ENCODE data around the gene TANGO6.
"Not testable (repeated sequence)": the region's sequence is repeated elsewhere in the genome, so short reads cannot be mapped to it uniquely, and the experiment has no call there.

TANGO6 gene

DNA sequence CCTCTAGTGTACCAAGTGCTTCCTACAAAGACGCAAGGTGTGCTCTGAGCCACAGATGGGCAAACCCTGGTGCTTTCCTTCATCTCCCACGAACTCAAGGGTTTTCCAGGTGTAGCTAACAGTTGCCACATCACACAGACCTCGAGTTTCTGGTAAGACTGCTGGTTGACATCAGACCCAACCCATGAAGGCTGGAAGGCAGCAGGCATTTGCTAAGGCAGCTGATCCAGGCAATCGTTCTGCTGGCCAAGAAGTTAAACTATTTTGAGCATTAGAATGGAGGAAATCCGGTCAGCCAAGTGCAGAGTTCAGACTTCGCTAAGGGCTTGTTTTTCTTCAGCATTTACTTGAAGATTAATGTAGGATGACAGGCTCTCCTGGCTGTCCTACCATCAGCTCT, 273.6 kb downstream of the TANGO6 start:
- Histone ChIP-seq H3K27ac (ENCODE audit: low read depth, low read length) (no peak overlapping the region), H3K4me1 (ENCODE audit: control insufficient read depth in 5 of 5, insufficient read depth in 5 of 5, low read length in 5 of 5) (peaks cover 5 to 51% (median 28%) of the 10 kb centered on the region in 5 donors), H3K27me3 (ENCODE audit: control insufficient read depth in 5 of 5, insufficient read depth in 4 of 5, low read length in 5 of 5) (no peaks in the 10 kb centered on the region), H3K36me3 (ENCODE audit: control insufficient read depth in 5 of 5, insufficient read depth in 5 of 5, low read length in 5 of 5) (peaks cover 7 to 71% (median 62%) of the 10 kb centered on the region in 5 donors), H3K4me3 (ENCODE audit: low read depth in 1 of 5, low read length in 5 of 5) (no peak overlapping the region), H3K9ac (ENCODE audit: low read length in 5 of 5) (no peak overlapping the region), H3K9me3 (ENCODE audit: control insufficient read depth in 5 of 5, low read length in 5 of 5) (no peaks in the 10 kb centered on the region)

GRCh38 chr16:69118468-69118867, 275.1 kb downstream of the TANGO6 start:
- Histone ChIP-seq H3K4me3 (ENCODE audit: low read depth in 1 of 5, low read length in 5 of 5) (no peak overlapping the region), H3K27me3 (ENCODE audit: control insufficient read depth in 5 of 5, insufficient read depth in 4 of 5, low read length in 5 of 5) (no peaks in the 10 kb centered on the region), H3K9ac (ENCODE audit: low read length in 5 of 5) (no peak overlapping the region), H3K27ac (ENCODE audit: low read depth, low read length) (no peak overlapping the region), H3K4me1 (ENCODE audit: control insufficient read depth in 5 of 5, insufficient read depth in 5 of 5, low read length in 5 of 5) (peaks cover 5 to 39% (median 26%) of the 10 kb centered on the region in 5 donors), H3K36me3 (ENCODE audit: control insufficient read depth in 5 of 5, insufficient read depth in 5 of 5, low read length in 5 of 5) (peaks cover 7 to 67% (median 58%) of the 10 kb centered on the region in 5 donors), H3K9me3 (ENCODE audit: control insufficient read depth in 5 of 5, low read length in 5 of 5) (no peaks in the 10 kb centered on the region)

DNA sequence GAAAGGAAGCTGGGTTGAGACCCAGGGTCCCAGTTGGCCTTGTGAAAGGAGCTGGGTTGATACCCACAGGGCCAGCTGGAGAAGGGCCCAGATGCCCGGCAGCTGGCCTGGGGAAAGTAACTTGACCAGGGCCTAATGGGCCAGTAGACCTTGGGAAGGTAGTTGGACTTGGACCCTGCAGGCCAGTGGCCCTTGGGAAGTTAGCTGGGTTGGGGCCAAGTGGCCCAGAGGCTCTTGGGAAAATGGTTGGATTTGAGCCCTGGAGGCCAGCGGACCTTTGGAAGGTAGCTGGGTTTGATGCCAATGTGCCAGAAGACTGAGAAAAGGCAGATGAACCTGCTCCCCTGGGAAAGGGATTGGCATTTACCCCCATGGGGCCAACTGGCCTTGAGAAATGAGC, 275.7 kb downstream of the TANGO6 start:
- Histone ChIP-seq H3K36me3 (ENCODE audit: control insufficient read depth in 5 of 5, insufficient read depth in 5 of 5, low read length in 5 of 5) (peaks cover 7 to 63% (median 53%) of the 10 kb centered on the region in 5 donors), H3K4me1 (ENCODE audit: control insufficient read depth in 5 of 5, insufficient read depth in 5 of 5, low read length in 5 of 5) (peaks cover 5 to 39% (median 26%) of the 10 kb centered on the region in 5 donors), H3K9ac (ENCODE audit: low read length in 5 of 5) (no peak overlapping the region), H3K27ac (ENCODE audit: low read depth, low read length) (no peak overlapping the region), H3K27me3 (ENCODE audit: control insufficient read depth in 5 of 5, insufficient read depth in 4 of 5, low read length in 5 of 5) (no peaks in the 10 kb centered on the region), H3K4me3 (ENCODE audit: low read depth in 1 of 5, low read length in 5 of 5) (no peak overlapping the region), H3K9me3 (ENCODE audit: control insufficient read depth in 5 of 5, low read length in 5 of 5) (no peaks in the 10 kb centered on the region)

DNA sequence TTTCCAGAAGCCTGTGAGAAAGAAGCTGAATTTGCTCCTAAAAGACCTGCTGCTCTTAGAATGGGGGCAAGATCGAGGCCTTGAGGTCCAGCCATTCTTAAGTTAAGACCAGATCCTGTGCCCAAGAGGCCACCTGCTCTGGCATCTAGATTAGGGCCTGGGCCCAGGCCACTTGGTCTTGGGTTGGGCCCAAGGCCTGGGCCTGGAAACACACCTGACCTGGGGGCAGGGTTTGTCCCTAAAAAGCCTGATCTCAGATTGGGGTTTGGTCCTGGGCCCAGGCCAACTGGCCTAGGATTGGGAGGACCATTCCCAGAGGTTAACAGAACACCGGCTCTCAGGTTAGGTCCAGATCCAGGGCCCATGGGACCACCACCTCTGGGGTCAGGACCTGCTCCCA, 276.2 kb downstream of the TANGO6 start:
- H3K27ac ChIP-seq (ENCODE audit: low read depth, low read length) = no peak overlapping the region
- peaks cover 7 to 58% (median 48%) of the 10 kb centered on the region in 5 donors for H3K36me3 ChIP-seq (ENCODE audit: control insufficient read depth in 5 of 5, insufficient read depth in 5 of 5, low read length in 5 of 5)
- no peak overlapping the region for H3K4me3 ChIP-seq (ENCODE audit: low read depth in 1 of 5, low read length in 5 of 5)
- no peak overlapping the region for H3K9ac ChIP-seq (ENCODE audit: low read length in 5 of 5)
- H3K27me3 ChIP-seq (ENCODE audit: control insufficient read depth in 5 of 5, insufficient read depth in 4 of 5, low read length in 5 of 5) = no peaks in the 10 kb centered on the region
- H3K9me3 ChIP-seq (ENCODE audit: control insufficient read depth in 5 of 5, low read length in 5 of 5) = no peaks in the 10 kb centered on the region
- peaks cover 5 to 39% (median 26%) of the 10 kb centered on the region in 5 donors for H3K4me1 ChIP-seq (ENCODE audit: control insufficient read depth in 5 of 5, insufficient read depth in 5 of 5, low read length in 5 of 5)

DNA sequence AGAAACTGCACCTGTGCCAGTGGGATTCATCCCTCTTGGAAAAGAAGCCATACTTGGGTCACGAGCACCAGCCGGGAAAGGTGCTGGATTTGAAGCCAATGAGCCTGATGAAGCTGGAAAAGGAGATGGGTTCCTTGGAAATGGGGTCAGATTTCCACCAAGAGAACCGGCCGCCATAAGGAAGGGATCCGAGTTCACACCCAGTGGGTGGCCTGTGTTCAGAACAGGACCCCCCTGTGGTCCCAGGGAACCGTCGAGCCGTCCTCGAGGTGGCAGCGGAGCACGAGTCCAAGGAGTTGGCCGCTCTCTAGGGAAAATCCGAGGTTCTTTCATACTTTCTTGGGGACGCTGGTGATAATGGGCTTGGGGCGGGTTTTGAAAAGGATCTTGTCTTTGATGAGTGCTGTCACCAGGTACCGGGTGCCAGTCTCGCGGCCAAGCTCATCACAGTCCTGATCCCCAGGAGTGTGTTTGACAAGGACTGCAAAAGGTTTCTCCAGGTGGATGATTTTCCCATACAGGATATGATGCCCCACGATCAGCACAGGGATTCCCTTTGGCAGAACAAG, 276.8 kb downstream of the TANGO6 start:
- Histone ChIP-seq H3K36me3 (ENCODE audit: control insufficient read depth in 5 of 5, insufficient read depth in 5 of 5, low read length in 5 of 5) (peaks cover 7 to 53% (median 41%) of the 10 kb centered on the region in 5 donors), H3K9me3 (ENCODE audit: control insufficient read depth in 5 of 5, low read length in 5 of 5) (no peaks in the 10 kb centered on the region), H3K27ac (ENCODE audit: low read depth, low read length) (no peak overlapping the region), H3K4me1 (ENCODE audit: control insufficient read depth in 5 of 5, insufficient read depth in 5 of 5, low read length in 5 of 5) (peaks cover 5 to 39% (median 26%) of the 10 kb centered on the region in 5 donors), H3K4me3 (ENCODE audit: low read depth in 1 of 5, low read length in 5 of 5) (no peak overlapping the region), H3K9ac (ENCODE audit: low read length in 5 of 5) (no peak overlapping the region), H3K27me3 (ENCODE audit: control insufficient read depth in 5 of 5, insufficient read depth in 4 of 5, low read length in 5 of 5) (no peaks in the 10 kb centered on the region)

DNA sequence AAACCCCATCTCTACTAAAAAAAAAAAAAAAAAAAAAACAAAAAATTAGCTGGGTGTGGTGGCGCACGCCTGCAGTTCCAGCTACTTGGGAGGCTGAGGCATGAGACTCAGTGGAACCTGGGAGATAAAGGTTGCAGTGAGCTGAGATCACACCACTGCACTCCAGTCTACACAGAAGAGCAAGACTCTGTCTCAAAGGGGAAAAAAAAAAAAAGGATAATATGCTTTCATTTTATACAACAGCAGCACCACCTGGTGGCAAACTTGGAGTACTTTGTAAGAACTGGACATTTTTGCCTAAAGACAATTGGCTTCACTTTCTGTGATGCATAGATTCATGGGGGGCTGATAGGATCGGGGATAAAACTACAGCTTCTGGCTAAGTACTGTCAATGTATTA, 280.6 kb downstream of the TANGO6 start:
- H3K27ac ChIP-seq (ENCODE audit: low read depth, low read length) = no peak overlapping the region
- no peak overlapping the region for H3K9ac ChIP-seq (ENCODE audit: low read length in 5 of 5)
- H3K9me3 ChIP-seq (ENCODE audit: control insufficient read depth in 5 of 5, low read length in 5 of 5) = no peaks in the 10 kb centered on the region
- H3K4me1 ChIP-seq (ENCODE audit: control insufficient read depth in 5 of 5, insufficient read depth in 5 of 5, low read length in 5 of 5) = peaks cover 0 to 14% (median 10%) of the 10 kb centered on the region in 5 donors
- no peaks in the 10 kb centered on the region for H3K27me3 ChIP-seq (ENCODE audit: control insufficient read depth in 5 of 5, insufficient read depth in 4 of 5, low read length in 5 of 5)
- peaks cover 3 to 30% (median 22%) of the 10 kb centered on the region in 5 donors for H3K36me3 ChIP-seq (ENCODE audit: control insufficient read depth in 5 of 5, insufficient read depth in 5 of 5, low read length in 5 of 5)
- H3K4me3 ChIP-seq (ENCODE audit: low read depth in 1 of 5, low read length in 5 of 5) = no peak overlapping the region

- peaks cover 0 to 10% (median 5%) of the 10 kb centered on the region in 5 donors for H3K4me1 ChIP-seq (ENCODE audit: control insufficient read depth in 5 of 5, insufficient read depth in 5 of 5, low read length in 5 of 5)
- H3K27me3 ChIP-seq (ENCODE audit: control insufficient read depth in 5 of 5, insufficient read depth in 4 of 5, low read length in 5 of 5) = not testable (repeated sequence)
- peaks cover 3 to 25% (median 18%) of the 10 kb centered on the region in 5 donors for H3K36me3 ChIP-seq (ENCODE audit: control insufficient read depth in 5 of 5, insufficient read depth in 5 of 5, low read length in 5 of 5)
These were observed 281.1 kb downstream of the TANGO6 start for GRCh38 chr16:69124406-69124805.

DNA sequence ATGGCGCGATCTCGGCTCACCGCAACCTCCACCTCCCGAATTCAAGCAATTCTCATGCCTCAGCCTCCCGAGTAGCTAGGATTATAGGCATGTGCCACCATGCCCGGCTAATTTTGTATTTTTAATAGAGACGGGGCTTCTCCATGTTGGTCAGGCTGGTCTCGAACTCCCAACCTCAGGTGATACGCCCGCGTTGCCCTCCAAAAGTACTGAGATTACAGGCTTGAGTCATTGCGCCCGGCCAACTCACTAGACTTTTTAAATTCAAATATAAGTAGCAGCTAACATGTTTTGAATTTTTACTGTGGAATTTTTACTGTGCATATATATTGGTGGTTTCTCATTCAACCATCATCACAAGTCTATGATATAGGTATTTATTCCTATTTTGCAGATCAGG, 281.6 kb downstream of the TANGO6 start:
- peaks cover 3 to 19% (median 13%) of the 10 kb centered on the region in 5 donors for H3K36me3 ChIP-seq (ENCODE audit: control insufficient read depth in 5 of 5, insufficient read depth in 5 of 5, low read length in 5 of 5)
- H3K27me3 ChIP-seq (ENCODE audit: control insufficient read depth in 5 of 5, insufficient read depth in 4 of 5, low read length in 5 of 5); H3K9ac ChIP-seq (ENCODE audit: low read length in 5 of 5); H3K9me3 ChIP-seq (ENCODE audit: control insufficient read depth in 5 of 5, low read length in 5 of 5); H3K27ac ChIP-seq (ENCODE audit: low read depth, low read length); H3K4me3 ChIP-seq (ENCODE audit: low read depth in 1 of 5, low read length in 5 of 5): not testable (repeated sequence)
- peaks cover 0 to 14% (median 5%) of the 10 kb centered on the region in 5 donors for H3K4me1 ChIP-seq (ENCODE audit: control insufficient read depth in 5 of 5, insufficient read depth in 5 of 5, low read length in 5 of 5)

More at GRCh38 chr16:69124406-69124805, 281.1 kb downstream of the TANGO6 start:
- H3K27ac ChIP-seq (ENCODE audit: low read depth, low read length); H3K9me3 ChIP-seq (ENCODE audit: control insufficient read depth in 5 of 5, low read length in 5 of 5); H3K9ac ChIP-seq (ENCODE audit: low read length in 5 of 5); H3K4me3 ChIP-seq (ENCODE audit: low read depth in 1 of 5, low read length in 5 of 5): not testable (repeated sequence)

DNA sequence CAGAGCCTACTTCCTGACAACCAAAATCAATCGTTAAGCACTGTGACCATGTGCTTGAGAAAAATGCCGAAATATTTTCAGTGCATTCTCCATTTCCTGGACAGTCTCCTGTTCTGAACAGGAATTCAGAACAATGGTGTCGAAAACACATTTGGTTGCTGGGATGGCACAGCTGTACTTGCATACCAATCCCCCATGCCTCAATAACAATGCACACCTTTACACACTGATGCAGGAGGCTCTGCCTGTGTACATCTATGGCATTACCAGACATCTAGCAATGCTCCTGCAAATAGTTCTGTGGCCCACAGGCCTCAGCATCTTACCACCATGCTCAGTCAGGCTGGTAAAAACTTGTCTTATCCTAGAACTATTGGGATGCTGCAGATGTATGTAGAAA, 282.9 kb downstream of the TANGO6 start:
- no peak overlapping the region for H3K27ac ChIP-seq (ENCODE audit: low read depth, low read length)
- peak overlapping the region in 1 of 5 donors; percentile 44 for H3K9ac ChIP-seq (ENCODE audit: low read length in 5 of 5)

DNA sequence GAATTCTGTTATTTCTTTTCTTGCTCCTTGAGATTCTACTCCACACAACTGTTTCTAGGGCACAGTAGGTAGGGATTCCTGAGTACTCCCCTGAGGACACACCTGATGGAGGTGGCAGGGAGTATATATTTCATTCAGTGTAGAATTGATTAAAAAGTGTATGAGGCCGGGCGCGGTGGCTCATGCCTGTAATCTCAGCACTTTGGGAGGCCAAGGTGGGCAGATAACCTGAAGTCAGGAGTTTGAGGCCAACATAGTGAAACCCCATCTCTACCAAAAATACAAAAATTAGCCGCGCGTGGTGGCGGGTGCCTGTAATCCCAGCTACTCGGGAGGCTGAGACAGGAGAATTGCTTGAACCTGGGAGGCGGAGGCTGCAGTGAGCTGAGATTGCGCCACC, 283.5 kb downstream of the TANGO6 start:
- H3K9me3 ChIP-seq (ENCODE audit: control insufficient read depth in 5 of 5, low read length in 5 of 5); H3K27ac ChIP-seq (ENCODE audit: low read depth, low read length); H3K27me3 ChIP-seq (ENCODE audit: control insufficient read depth in 5 of 5, insufficient read depth in 4 of 5, low read length in 5 of 5); H3K4me3 ChIP-seq (ENCODE audit: low read depth in 1 of 5, low read length in 5 of 5); H3K36me3 ChIP-seq (ENCODE audit: control insufficient read depth in 5 of 5, insufficient read depth in 5 of 5, low read length in 5 of 5); H3K9ac ChIP-seq (ENCODE audit: low read length in 5 of 5): not testable (repeated sequence)
- peaks cover 0 to 25% (median 19%) of the 10 kb centered on the region in 5 donors for H3K4me1 ChIP-seq (ENCODE audit: control insufficient read depth in 5 of 5, insufficient read depth in 5 of 5, low read length in 5 of 5)

More for the DNA sequence above, 282.9 kb downstream of the TANGO6 start:
- Histone ChIP-seq H3K36me3 (ENCODE audit: control insufficient read depth in 5 of 5, insufficient read depth in 5 of 5, low read length in 5 of 5) (peaks cover 0 to 7% (median under 1%) of the 10 kb centered on the region in 5 donors), H3K9me3 (ENCODE audit: control insufficient read depth in 5 of 5, low read length in 5 of 5) (no peaks in the 10 kb centered on the region), H3K4me3 (ENCODE audit: low read depth in 1 of 5, low read length in 5 of 5) (no peak overlapping the region), H3K27me3 (ENCODE audit: control insufficient read depth in 5 of 5, insufficient read depth in 4 of 5, low read length in 5 of 5) (no peaks in the 10 kb centered on the region), H3K4me1 (ENCODE audit: control insufficient read depth in 5 of 5, insufficient read depth in 5 of 5, low read length in 5 of 5) (peaks cover 0 to 22% (median 14%) of the 10 kb centered on the region in 5 donors)

Measured in subcutaneous abdominal adipose tissue (tissue), 5 donors.